ENCODE measurements around the gene KANTR.

KANTR gene

GRCh38 chrX:53160297-53160983 is 66.5 kb downstream of the KANTR start:
- no peak for TF ChIP-seq NFIC (IDR thresholded peaks at IDR 0.05)

GRCh38 chrX:53163436-53163835 is 69.5 kb downstream of the KANTR start:
- no peak for TF ChIP-seq ZBTB7A (IDR thresholded peaks at IDR 0.05; ENCODE audit: low read depth)
- no peak for TF ChIP-seq EGR1 (IDR thresholded peaks at IDR 0.05)
- TF ChIP-seq EP300 (IDR thresholded peaks at IDR 0.05; ENCODE audit: borderline replicate concordance) = no peak
- TF ChIP-seq TCF12 (IDR thresholded peaks at IDR 0.05; ENCODE audit: low read depth) = no peak
- no peak for TF ChIP-seq RAD21 (IDR thresholded peaks at IDR 0.05; ENCODE audit: low read depth)
- TF ChIP-seq USF1 (IDR thresholded peaks at IDR 0.05) = no peak
- TF ChIP-seq REST (IDR thresholded peaks at IDR 0.05; ENCODE audit: low read depth) = no peak

- TF ChIP-seq EP300 (IDR thresholded peaks at IDR 0.05; ENCODE audit: borderline replicate concordance) (no peak), FOXM1 (IDR thresholded peaks at IDR 0.05; ENCODE audit: borderline replicate concordance, low read depth) (no peak), YY1 (IDR thresholded peaks at IDR 0.05; ENCODE audit: low read depth) (no peak), TEAD4 (IDR thresholded peaks at IDR 0.05) (no peak), USF1 (IDR thresholded peaks at IDR 0.05) (no peak), RAD21 (IDR thresholded peaks at IDR 0.05; ENCODE audit: low read depth) (no peak), NFIC (IDR thresholded peaks at IDR 0.05) (no peak), EGR1 (IDR thresholded peaks at IDR 0.05) (no peak)
These were observed 72.2 kb downstream of the KANTR start for GRCh38 chrX:53166103-53166502.

- TF ChIP-seq MAX (IDR thresholded peaks at IDR 0.05) (no peak), ZBTB7A (IDR thresholded peaks at IDR 0.05; ENCODE audit: low read depth) (no peak)
These were observed 77.4 kb downstream of the KANTR start for GRCh38 chrX:53171356-53171755.

Data from Ishikawa (cell line).